HCT116 (cell line): ENCODE measurements around the gene SORBS1. TPM values are rescaled to one million over a fixed set of nuclear protein-coding genes. Genes with fewer than 3 reads are reported as not detected.

Source experiments
- ATAC-seq: fragments of 200-7000 bp; cut with Tn5 transposase; 2 replicates; pipeline ENCODE4 v1.9.1; 2020; ENCODE audit warnings: mild to moderate bottlenecking, moderate library complexity
- BruUV-seq: library from RNA; stranded (reverse); fragments of 400-500 nt; replicated peaks from 2 replicates; lab custom pipeline; 2021; lab: Mats Ljungman, UMichigan
- CTCF ChIA-PET: fragments of 300-600 bp; sonication (Branson Sonifier 250); formaldehyde crosslinking; loops from one replicate; lab custom pipeline; 2021; ENCODE audit warnings: antibody characterized with exemption; lab: Charles Lee
- POLR2A ChIA-PET: fragments of 300-600, 350-600 bp; sonication (Branson Sonifier 250); formaldehyde crosslinking; loops from one replicate; lab custom pipeline; 2021; ENCODE audit warnings: antibody characterized with exemption; lab: Charles Lee
- RAD21 ChIA-PET, 2 experiments: fragments of 300-600 bp; sonication (Branson Sonifier 250); formaldehyde crosslinking; loops; one replicate each; lab custom pipeline; 2023; ENCODE audit warnings: low total read pairs in 2 of 2; ENCODE audit not compliant: uncharacterized antibody in 2 of 2, unreplicated experiment in 2 of 2, low non-redundant PET in 1 of 2; lab: Charles Lee
- DNase-seq: peaks from one replicate; pipeline ENCODE4 v3.0.0-alpha.2; 2010; ENCODE audit warnings: low read depth, low spot score
- H2AFZ ChIP-seq: fragments of 200-600 bp; shearing (Covaris generic), sonication (generic); 2 replicates; pipeline ENCODE4 v1.6.1; 2017; ENCODE audit warnings: low read depth, mixed run types, mixed read lengths, antibody characterized with exemption, low read length; ENCODE audit not compliant: poor library complexity, severe bottlenecking
- H3K27ac ChIP-seq: 2 replicates; pipeline ENCODE4 v1.5.1; 2012; ENCODE audit warnings: low read depth, low read length
- H3K27me3 ChIP-seq: fragments of 200-600 bp; sonication (generic); 2 replicates; pipeline ENCODE4 v1.6.1; 2016; ENCODE audit warnings: mixed run types, low read length, mixed read lengths; ENCODE audit not compliant: insufficient read depth
- H3K36me3 ChIP-seq, 2 experiments: fragments of 200-500 bp in 1 of 2; fragments of 200-600 bp in 1 of 2; sonication (Bioruptor generic) in 1 of 2; sonication (generic) in 1 of 2; 2 replicates each; pipeline versions ENCODE4 v1.5.1 to v1.6.1; 2014 to 2016; ENCODE audit warnings: low read length in 2 of 2, inconsistent platforms in 1 of 2, mixed read lengths in 1 of 2, mixed run types in 1 of 2; ENCODE audit not compliant: insufficient read depth in 2 of 2, control insufficient read depth in 1 of 2
- H3K4me1 ChIP-seq, 2 experiments: fragments of 200-600 bp in 1 of 2; sonication (generic) in 1 of 2; 2 replicates each; pipeline versions ENCODE4 v1.5.1 to v1.6.1; 2012 to 2017; ENCODE audit warnings: low read length in 2 of 2, inconsistent platforms in 1 of 2, mild to moderate bottlenecking in 1 of 2, mixed read lengths in 1 of 2, mixed run types in 1 of 2, moderate library complexity in 1 of 2; ENCODE audit not compliant: insufficient read depth in 2 of 2, control insufficient read depth in 1 of 2
- H3K4me2 ChIP-seq: fragments of 200-600 bp; sonication (generic); 2 replicates; pipeline ENCODE4 v1.6.1; 2017; ENCODE audit warnings: mixed run types, low read length, mixed read lengths
- H3K4me3 ChIP-seq, 2 experiments: fragments of 200-600 bp in 1 of 2; sonication (generic) in 1 of 2; replicated peaks in 1 of 2; 2 replicates each; pipeline ENCODE4 v1.5.1; 2011 to 2016; ENCODE audit warnings: low read length in 2 of 2, control low read depth in 1 of 2, low read depth in 1 of 2, mild to moderate bottlenecking in 1 of 2, mixed read lengths in 1 of 2, mixed run types in 1 of 2
- H3K79me2 ChIP-seq: fragments of 200-600 bp; sonication (generic); 2 replicates; pipeline ENCODE4 v1.6.1; 2017; ENCODE audit warnings: mild to moderate bottlenecking, mixed run types, low read length, moderate library complexity, mixed read lengths; ENCODE audit not compliant: insufficient read depth
- H3K9ac ChIP-seq: fragments of 200-600 bp; sonication (generic); 2 replicates; pipeline ENCODE4 v1.6.1; 2016; ENCODE audit warnings: low read length, mixed read lengths
- H3K9me2 ChIP-seq: fragments of 200-600 bp; sonication (generic), shearing (Covaris generic); 2 replicates; pipeline ENCODE4 v1.6.1; 2017; ENCODE audit warnings: mixed run types, mild to moderate bottlenecking, moderate library complexity; ENCODE audit not compliant: insufficient read depth
- H3K9me3 ChIP-seq, 2 experiments: fragments of 200-500 bp in 1 of 2; fragments of 200-600 bp in 1 of 2; sonication (Bioruptor generic) in 1 of 2; sonication (generic) in 1 of 2; 2 replicates each; pipeline ENCODE4 v1.6.1; 2014 to 2017; ENCODE audit warnings: low read length in 2 of 2, mixed read lengths in 2 of 2, inconsistent platforms in 1 of 2, low read depth in 1 of 2, mild to moderate bottlenecking in 1 of 2, mixed run types in 1 of 2, moderate library complexity in 1 of 2; ENCODE audit not compliant: control insufficient read depth in 1 of 2, insufficient read depth in 1 of 2
- H4K20me1 ChIP-seq: fragments of 200-600 bp; sonication (generic), shearing (Covaris generic); 2 replicates; pipeline ENCODE4 v1.6.1; 2017; ENCODE audit warnings: mixed run types, mild to moderate bottlenecking, moderate library complexity; ENCODE audit not compliant: insufficient read depth
- CBX3 ChIP-seq: IDR thresholded peaks from 2 replicates; pipeline ENCODE4 v1.6.1; 2012; ENCODE audit warnings: low read depth
- CEBPB ChIP-seq: IDR thresholded peaks from 2 replicates; pipeline ENCODE4 v1.6.1; 2012; ENCODE audit warnings: low read depth
- EGR1 ChIP-seq: IDR thresholded peaks from 2 replicates; pipeline ENCODE4 v1.6.1; 2012; ENCODE audit warnings: low read depth
- ELF1 ChIP-seq: IDR thresholded peaks from 2 replicates; pipeline ENCODE4 v1.6.1; 2012; ENCODE audit warnings: low read depth, borderline replicate concordance
- EZH2 ChIP-seq: fragments of 200-600 bp; sonication (generic); IDR thresholded peaks from 2 replicates; pipeline ENCODE4 v1.6.1; 2017; ENCODE audit warnings: antibody characterized with exemption, mixed run types
- EZH2phosphoT487 ChIP-seq: fragments of 200-600 bp; IDR thresholded peaks from 2 replicates; pipeline ENCODE4 v1.6.1; 2018; ENCODE audit warnings: antibody characterized with exemption, borderline replicate concordance
- FOSL1 ChIP-seq: IDR thresholded peaks from 2 replicates; pipeline ENCODE4 v1.6.1; 2012; ENCODE audit warnings: low read depth
- JUND ChIP-seq: IDR thresholded peaks from 2 replicates; pipeline ENCODE4 v1.6.1; 2012
- POLR2A ChIP-seq: IDR thresholded peaks from 2 replicates; pipeline ENCODE4 v1.7.0; 2011; ENCODE audit warnings: borderline replicate concordance; ENCODE audit not compliant: insufficient read depth, insufficient read length; ENCODE audit errors: extremely low read depth
- SIN3A ChIP-seq: IDR thresholded peaks from 2 replicates; pipeline ENCODE4 v1.6.1; 2012; ENCODE audit warnings: low read depth
- SP1 ChIP-seq: IDR thresholded peaks from 2 replicates; pipeline ENCODE4 v1.6.1; 2012; ENCODE audit warnings: low read depth
- SRF ChIP-seq: IDR thresholded peaks from 2 replicates; pipeline ENCODE4 v1.6.1; 2012; ENCODE audit warnings: low read depth
- TCF7L2 ChIP-seq: IDR thresholded peaks from 2 replicates; pipeline ENCODE4 v1.7.0; 2011; ENCODE audit warnings: borderline replicate concordance, inconsistent platforms; ENCODE audit not compliant: insufficient read depth, insufficient read length; ENCODE audit errors: extremely low read depth
- ZFX ChIP-seq: fragments of 450-650 bp; IDR thresholded peaks from 2 replicates; pipeline ENCODE4 v1.6.1; 2017
- ZNF274 ChIP-seq: fragments of 200-500 bp; sonication (Bioruptor generic); IDR thresholded peaks from 2 replicates; pipeline ENCODE4 v1.6.1; 2014; ENCODE audit warnings: mild to moderate bottlenecking, low read depth, low read length, inconsistent platforms
- intact Hi-C: fragments of 100-400 bp; cut with micrococcal nuclease; formaldehyde crosslinking; loops from 2 replicates; pipeline ENCODE4 v1.10.0; 2022
- total RNA-seq: library from RNA; stranded (reverse); gene quantifications from one replicate; pipeline ENCODE4 v1.2.1, GENCODE V29; 2021; ENCODE audit not compliant: unreplicated experiment
- TF ChIP-seq, protein P1 (sequence below): IDR thresholded peaks from 2 replicates; pipeline ENCODE4 v1.6.1; 2012
- TF ChIP-seq, protein P2 (sequence below): IDR thresholded peaks from 2 replicates; pipeline ENCODE4 v1.6.1; 2011; ENCODE audit warnings: mild to moderate bottlenecking, low read length, moderate library complexity; ENCODE audit not compliant: insufficient replicate concordance; ENCODE audit errors: extremely low read depth
- TF ChIP-seq, protein P3 (sequence below): IDR thresholded peaks from 2 replicates; pipeline ENCODE4 v1.6.1; 2012; ENCODE audit warnings: low read depth

SORBS1 gene
- total RNA-seq, 1 experiment from 2014 or later, result 3.4 TPM

GRCh38 chr10:95312986-95313495, 248.1 kb downstream of the SORBS1 start:
- no peaks in the 10 kb centered on the region for H3K79me2 ChIP-seq
- peaks cover 14 to 16% of the 10 kb centered on the region in 2 experiments for H3K4me1 ChIP-seq
- H3K4me3 ChIP-seq, result no peak overlapping the region
- no peak overlapping the region for H2AFZ ChIP-seq
- DNase-seq (no peak), ATAC-seq (no peak)
- no peak overlapping the region for H3K4me2 ChIP-seq
- peaks cover under 1% of the 10 kb centered on the region; the same call in 1 of the 2 replicates for H4K20me1 ChIP-seq
- ChIA-PET RAD21 (no interaction called here), CTCF (no interaction called here), POLR2A (no interaction called here)
- H3K27ac ChIP-seq, result no peak overlapping the region
- H3K36me3 ChIP-seq, result no peaks in the 10 kb centered on the region
- no peaks in the 10 kb centered on the region for H3K9me2 ChIP-seq
- H3K27me3 ChIP-seq, result peaks cover 62% of the 10 kb centered on the region
- no TSS peak for BruUV-seq
- intact Hi-C loops, result no loop called here
- TF ChIP-seq, protein P1, sequence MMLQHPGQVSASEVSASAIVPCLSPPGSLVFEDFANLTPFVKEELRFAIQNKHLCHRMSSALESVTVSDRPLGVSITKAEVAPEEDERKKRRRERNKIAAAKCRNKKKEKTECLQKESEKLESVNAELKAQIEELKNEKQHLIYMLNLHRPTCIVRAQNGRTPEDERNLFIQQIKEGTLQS, result no peak
- TF ChIP-seq TCF7L2, result no peak
- TF ChIP-seq CBX3, result no peak
- no peak for TF ChIP-seq SRF
- no peak for TF ChIP-seq FOSL1
- no peak for TF ChIP-seq ZFX
- TF ChIP-seq EGR1, result no peak
- no peak for TF ChIP-seq ELF1
- TF ChIP-seq, protein P2, sequence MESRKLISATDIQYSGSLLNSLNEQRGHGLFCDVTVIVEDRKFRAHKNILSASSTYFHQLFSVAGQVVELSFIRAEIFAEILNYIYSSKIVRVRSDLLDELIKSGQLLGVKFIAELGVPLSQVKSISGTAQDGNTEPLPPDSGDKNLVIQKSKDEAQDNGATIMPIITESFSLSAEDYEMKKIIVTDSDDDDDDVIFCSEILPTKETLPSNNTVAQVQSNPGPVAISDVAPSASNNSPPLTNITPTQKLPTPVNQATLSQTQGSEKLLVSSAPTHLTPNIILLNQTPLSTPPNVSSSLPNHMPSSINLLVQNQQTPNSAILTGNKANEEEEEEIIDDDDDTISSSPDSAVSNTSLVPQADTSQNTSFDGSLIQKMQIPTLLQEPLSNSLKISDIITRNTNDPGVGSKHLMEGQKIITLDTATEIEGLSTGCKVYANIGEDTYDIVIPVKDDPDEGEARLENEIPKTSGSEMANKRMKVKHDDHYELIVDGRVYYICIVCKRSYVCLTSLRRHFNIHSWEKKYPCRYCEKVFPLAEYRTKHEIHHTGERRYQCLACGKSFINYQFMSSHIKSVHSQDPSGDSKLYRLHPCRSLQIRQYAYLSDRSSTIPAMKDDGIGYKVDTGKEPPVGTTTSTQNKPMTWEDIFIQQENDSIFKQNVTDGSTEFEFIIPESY, result no peak
- TF ChIP-seq, protein P3, sequence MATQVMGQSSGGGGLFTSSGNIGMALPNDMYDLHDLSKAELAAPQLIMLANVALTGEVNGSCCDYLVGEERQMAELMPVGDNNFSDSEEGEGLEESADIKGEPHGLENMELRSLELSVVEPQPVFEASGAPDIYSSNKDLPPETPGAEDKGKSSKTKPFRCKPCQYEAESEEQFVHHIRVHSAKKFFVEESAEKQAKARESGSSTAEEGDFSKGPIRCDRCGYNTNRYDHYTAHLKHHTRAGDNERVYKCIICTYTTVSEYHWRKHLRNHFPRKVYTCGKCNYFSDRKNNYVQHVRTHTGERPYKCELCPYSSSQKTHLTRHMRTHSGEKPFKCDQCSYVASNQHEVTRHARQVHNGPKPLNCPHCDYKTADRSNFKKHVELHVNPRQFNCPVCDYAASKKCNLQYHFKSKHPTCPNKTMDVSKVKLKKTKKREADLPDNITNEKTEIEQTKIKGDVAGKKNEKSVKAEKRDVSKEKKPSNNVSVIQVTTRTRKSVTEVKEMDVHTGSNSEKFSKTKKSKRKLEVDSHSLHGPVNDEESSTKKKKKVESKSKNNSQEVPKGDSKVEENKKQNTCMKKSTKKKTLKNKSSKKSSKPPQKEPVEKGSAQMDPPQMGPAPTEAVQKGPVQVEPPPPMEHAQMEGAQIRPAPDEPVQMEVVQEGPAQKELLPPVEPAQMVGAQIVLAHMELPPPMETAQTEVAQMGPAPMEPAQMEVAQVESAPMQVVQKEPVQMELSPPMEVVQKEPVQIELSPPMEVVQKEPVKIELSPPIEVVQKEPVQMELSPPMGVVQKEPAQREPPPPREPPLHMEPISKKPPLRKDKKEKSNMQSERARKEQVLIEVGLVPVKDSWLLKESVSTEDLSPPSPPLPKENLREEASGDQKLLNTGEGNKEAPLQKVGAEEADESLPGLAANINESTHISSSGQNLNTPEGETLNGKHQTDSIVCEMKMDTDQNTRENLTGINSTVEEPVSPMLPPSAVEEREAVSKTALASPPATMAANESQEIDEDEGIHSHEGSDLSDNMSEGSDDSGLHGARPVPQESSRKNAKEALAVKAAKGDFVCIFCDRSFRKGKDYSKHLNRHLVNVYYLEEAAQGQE, result no peak
- TF ChIP-seq ZNF274, result no peak
- no peak for TF ChIP-seq CEBPB
- no peak for TF ChIP-seq EZH2phosphoT487
- TF ChIP-seq SP1, result no peak
- TF ChIP-seq SIN3A, result no peak
- TF ChIP-seq EZH2, result no peak
- no peak for TF ChIP-seq JUND
- TF ChIP-seq POLR2A, result no peak
- no peak overlapping the region for H3K9ac ChIP-seq
- no peaks in the 10 kb centered on the region for H3K9me3 ChIP-seq
